Body of pancreas (tissue), 4 donors: Measurements from ENCODE around the gene CCNT2.

Experiments
- POLR2A ChIP-seq, 3 donors: fragments of 450-650 bp; IDR thresholded peaks; one replicate each; pipeline ENCODE4 v1.6.1; 2016; ENCODE audit warnings: antibody characterized with exemption in 3 of 3, mild to moderate bottlenecking in 2 of 3
- TF ChIP-seq, protein P1 (sequence below), 7 experiments: fragments of 450-650 bp in 4 of 7; fragments of 200-600 bp in 3 of 7; sonication (generic) in 3 of 7; IDR thresholded peaks; one replicate each; pipeline ENCODE4 v1.5.1; 2016 to 2019; ENCODE audit warnings: antibody characterized with exemption in 7 of 7

- TF ChIP-seq, protein P1, sequence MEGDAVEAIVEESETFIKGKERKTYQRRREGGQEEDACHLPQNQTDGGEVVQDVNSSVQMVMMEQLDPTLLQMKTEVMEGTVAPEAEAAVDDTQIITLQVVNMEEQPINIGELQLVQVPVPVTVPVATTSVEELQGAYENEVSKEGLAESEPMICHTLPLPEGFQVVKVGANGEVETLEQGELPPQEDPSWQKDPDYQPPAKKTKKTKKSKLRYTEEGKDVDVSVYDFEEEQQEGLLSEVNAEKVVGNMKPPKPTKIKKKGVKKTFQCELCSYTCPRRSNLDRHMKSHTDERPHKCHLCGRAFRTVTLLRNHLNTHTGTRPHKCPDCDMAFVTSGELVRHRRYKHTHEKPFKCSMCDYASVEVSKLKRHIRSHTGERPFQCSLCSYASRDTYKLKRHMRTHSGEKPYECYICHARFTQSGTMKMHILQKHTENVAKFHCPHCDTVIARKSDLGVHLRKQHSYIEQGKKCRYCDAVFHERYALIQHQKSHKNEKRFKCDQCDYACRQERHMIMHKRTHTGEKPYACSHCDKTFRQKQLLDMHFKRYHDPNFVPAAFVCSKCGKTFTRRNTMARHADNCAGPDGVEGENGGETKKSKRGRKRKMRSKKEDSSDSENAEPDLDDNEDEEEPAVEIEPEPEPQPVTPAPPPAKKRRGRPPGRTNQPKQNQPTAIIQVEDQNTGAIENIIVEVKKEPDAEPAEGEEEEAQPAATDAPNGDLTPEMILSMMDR (IDR thresholded peaks at IDR 0.05): no peak
- TF ChIP-seq POLR2A (IDR thresholded peaks at IDR 0.05): no peak
Observed at GRCh38 chr2:135002836-135003235, 84.2 kb downstream of the CCNT2 start.
